Activated T-helper 1 cell treated with anti-CD3 and anti-CD28 coated beads, Interleukin-12 subunit alpha, Interleukin-12 subunit beta, Interleukin-2, Interleukin-4 antibody, amounts not matched to agents 30 ng/mL and 10 ng/mL and 1 ng/mL, durations not matched to agents 14 hours and 24 hours and 36 hours (primary cell): ENCODE measurements around the gene KRTAP12-3. TPM values are rescaled to one million over a fixed set of nuclear protein-coding genes. Genes with fewer than 3 reads are reported as not detected.
"Not testable (repeated sequence)": the region's sequence is repeated elsewhere in the genome, so short reads cannot be mapped to it uniquely, and the experiment has no call there.

Experiments
- DNase-seq: peaks from one replicate; pipeline ENCODE4 v3.0.0; 2021; ENCODE audit warnings: low spot score
- H3K27ac Mint-ChIP-seq: one replicate; pipeline ENCODE4 v1.8.0; 2021; ENCODE audit warnings: mild to moderate bottlenecking, mixed read lengths
- H3K27me3 Mint-ChIP-seq: one replicate; pipeline ENCODE4 v1.8.0; 2022; ENCODE audit warnings: mild to moderate bottlenecking, moderate library complexity, mixed read lengths; ENCODE audit not compliant: insufficient read depth
- H3K36me3 Mint-ChIP-seq: one replicate; pipeline ENCODE4 v1.8.0; 2021; ENCODE audit warnings: low read depth, mixed read lengths
- H3K4me1 Mint-ChIP-seq: one replicate; pipeline ENCODE4 v1.8.0; 2021; ENCODE audit warnings: low read depth, mixed read lengths
- H3K4me3 Mint-ChIP-seq: one replicate; pipeline ENCODE4 v1.8.0; 2021; ENCODE audit warnings: mild to moderate bottlenecking, moderate library complexity, mixed read lengths
- H3K9me3 Mint-ChIP-seq: one replicate; pipeline ENCODE4 v1.8.0; 2021; ENCODE audit warnings: mixed read lengths
- intact Hi-C: fragments of 100-400 bp; cut with micrococcal nuclease; formaldehyde crosslinking; loops from one replicate; pipeline ENCODE4 v1.15.1; 2024
- total RNA-seq: library from RNA; stranded (reverse); gene quantifications from 2 replicates; pipeline ENCODE4 v1.2.3, GENCODE V29; 2022

Gene KRTAP12-3
- total RNA-seq, 1 donor from 2014 or later = not detected

DNA sequence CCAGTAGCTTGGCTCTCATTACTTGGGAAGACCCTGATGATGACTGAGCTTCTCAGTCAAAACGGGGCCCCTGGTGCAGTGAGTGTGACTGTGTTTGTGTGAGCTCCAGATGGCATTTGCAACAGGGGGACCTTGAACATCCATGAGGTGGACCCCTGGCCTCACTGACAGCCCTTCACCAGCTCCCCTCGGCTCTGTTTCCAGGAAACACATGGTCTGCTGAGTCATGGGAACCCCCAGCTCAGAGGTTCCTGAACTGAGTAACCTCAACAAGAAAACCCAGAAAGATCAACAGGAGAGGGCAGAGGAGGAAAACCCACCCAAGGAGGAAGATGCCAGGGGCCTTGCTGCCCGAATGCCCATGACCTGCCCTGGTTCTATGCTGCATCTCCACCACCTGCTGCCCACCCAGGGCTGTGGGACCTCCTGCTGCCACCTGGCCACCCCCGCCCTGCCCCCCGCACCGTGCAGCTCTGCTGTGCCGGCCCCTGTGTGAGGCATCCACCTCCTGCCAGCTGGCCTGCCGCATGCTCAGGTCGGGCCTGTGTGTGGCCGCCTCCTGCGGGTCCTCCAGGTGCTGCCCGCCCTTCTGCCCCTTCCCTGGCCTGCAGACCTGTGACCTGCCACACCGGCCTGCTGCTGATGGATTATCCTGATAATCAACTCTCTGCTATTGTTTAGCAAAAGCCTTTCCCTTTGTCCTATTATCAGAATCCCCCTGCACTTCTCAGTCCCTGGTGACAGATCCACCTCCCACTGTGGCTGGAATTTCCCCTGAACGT, 28.5 kb downstream of the KRTAP12-3 start:
- Mint-ChIP-seq H3K4me3 (peak overlapping the region; percentile 27), H3K36me3 (no peaks in the 10 kb centered on the region), H3K4me1 (peaks cover 19% of the 10 kb centered on the region), H3K27me3 (peaks cover 20% of the 10 kb centered on the region), H3K27ac (no peak overlapping the region), H3K9me3 (no peaks in the 10 kb centered on the region)
- no peak for DNase-seq
- intact Hi-C loops = no loop called here

DNA sequence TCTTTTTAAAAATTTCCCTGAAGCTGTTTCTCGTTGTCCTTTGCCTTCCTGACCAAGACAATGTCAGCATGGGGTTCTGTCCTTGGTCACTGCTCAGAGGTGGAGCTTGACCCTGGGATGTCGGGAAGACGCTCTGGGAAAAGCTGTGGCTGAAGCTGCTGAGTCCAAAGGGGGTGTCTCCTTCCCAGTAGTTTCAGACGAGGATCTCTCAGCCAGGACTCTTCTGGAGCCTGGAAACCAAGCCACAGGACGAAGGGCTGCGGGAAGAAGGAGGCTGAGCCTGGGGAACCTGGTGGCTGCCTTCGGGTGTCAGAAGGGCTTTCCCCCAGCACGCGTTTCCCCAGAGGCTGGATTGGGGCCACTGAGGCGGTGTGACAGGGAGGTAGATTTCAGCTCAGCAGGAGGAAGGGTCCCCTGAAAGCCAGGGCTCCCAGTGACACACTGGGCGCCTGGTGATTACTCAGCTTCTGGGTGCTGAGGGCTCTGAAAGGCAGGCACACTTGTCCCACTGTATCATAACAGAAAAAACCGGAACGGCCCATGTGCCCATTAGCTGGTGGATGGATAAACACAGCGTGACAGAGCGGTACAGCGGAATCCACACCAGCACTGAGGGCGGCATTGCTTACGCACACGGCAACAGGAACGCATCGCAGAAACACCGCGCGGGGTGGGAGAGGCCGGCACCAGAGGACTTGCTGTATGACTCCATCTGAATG, 29.3 kb downstream of the KRTAP12-3 start:
- intact Hi-C loops = no loop called here
- H3K27ac Mint-ChIP-seq = no peak overlapping the region
- H3K9me3 Mint-ChIP-seq = no peaks in the 10 kb centered on the region
- no peak for DNase-seq
- H3K36me3 Mint-ChIP-seq = no peaks in the 10 kb centered on the region
- no peak overlapping the region for H3K4me3 Mint-ChIP-seq
- H3K27me3 Mint-ChIP-seq = peaks cover 21% of the 10 kb centered on the region
- peaks cover 19% of the 10 kb centered on the region for H3K4me1 Mint-ChIP-seq

DNA sequence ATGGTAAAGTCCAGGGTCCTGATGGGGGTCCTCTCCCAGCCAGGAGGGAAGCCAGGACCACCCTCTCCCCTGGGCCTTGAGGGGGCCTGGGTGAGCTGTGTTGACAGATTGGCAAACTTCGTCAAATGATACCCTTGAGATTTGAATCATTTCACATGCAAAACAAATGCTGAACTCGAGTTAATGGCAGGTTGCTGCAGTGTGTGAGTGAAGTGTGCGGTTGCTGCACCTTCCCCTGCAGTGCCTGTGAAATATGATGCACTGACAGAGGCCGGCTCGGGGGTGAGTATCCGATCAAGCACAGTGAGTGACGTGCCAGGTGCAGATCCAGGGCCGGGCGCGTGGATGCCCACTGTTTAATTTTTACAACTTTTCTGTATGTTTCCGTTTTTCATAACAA, 29.9 kb downstream of the KRTAP12-3 start:
- Mint-ChIP-seq H3K4me3 (no peak overlapping the region), H3K4me1 (peaks cover 19% of the 10 kb centered on the region), H3K27me3 (peaks cover 15% of the 10 kb centered on the region), H3K27ac (no peak overlapping the region), H3K9me3 (peaks cover 4% of the 10 kb centered on the region), H3K36me3 (no peaks in the 10 kb centered on the region)
- no peak for DNase-seq
- intact Hi-C loops = no loop called here

DNA sequence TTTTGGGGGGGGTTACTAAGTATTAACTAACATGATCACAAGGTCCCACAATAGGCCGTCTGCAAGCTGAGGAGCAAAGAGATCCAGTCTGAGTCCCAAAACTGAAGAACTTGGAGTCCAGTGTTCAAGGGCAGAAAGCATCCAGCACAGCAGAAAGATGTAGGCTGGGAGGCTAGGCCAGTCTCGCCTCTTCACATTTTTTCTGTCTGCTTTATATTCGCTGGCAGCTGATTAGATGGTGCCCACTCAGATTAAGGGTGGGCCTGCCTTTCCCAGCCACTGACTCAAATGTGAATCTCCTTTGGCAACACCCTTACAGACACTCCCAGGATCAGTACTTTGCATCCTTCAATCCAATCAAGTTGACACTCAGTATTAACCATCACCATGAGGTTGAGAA, 32.0 kb downstream of the KRTAP12-3 start:
- intact Hi-C loops, H3K36me3 Mint-ChIP-seq, DNase-seq, H3K4me3 Mint-ChIP-seq, H3K27ac Mint-ChIP-seq: not testable (repeated sequence)
- Mint-ChIP-seq H3K27me3 (peaks cover 18% of the 10 kb centered on the region), H3K4me1 (peaks cover 19% of the 10 kb centered on the region), H3K9me3 (peaks cover 19% of the 10 kb centered on the region)

DNA sequence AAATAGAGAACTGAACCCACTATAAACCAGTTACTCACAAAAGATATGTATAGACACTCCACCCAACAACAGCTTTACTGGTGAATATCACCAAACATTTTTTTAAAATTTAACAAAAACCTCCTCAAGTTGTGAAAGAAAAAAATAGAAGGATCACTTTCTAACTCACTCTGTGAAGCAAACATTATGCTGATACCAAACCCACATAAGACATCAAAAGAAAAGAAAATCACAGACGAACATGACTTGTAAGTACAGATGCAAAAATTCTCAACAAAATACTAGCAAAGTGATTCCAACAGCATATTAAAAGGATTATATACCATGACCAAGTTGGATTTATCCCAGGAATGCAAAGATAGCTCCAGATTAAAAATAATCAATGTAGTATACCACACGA, 34.0 kb downstream of the KRTAP12-3 start:
- Mint-ChIP-seq H3K4me3 (no peak overlapping the region), H3K36me3 (no peaks in the 10 kb centered on the region)
- intact Hi-C loops = no loop called here

DNA sequence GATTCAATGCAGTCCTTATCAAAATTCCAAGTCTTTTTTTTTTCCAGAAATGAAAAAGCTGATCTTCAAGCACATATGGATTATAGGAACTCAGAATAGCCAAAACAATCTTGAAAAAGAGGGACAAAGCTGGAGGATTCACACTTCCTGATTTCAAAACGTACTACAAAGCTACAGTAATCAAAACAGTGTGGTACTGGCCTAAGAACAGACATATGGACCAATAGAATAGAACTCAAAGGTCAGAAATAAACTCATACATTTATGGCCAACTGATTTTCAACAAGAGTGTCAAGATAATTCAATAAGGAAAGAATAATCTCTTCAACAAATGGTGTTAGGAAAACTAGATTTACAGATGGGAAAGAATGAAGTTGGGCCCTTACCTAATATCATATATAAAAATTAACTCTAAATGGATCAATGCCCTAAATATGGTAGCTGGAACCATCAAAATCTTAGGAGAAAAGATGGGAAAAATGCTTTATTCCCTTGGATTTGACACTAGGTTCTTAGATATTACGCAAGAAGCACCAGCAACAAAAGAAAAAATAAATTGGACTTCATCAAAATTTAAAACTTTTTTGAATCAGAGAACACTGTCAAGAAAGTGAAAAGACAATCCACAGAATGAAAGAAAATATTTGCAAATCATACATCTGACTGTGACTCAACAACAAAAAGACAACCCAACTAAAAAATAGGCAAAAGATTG, 35.2 kb downstream of the KRTAP12-3 start:
- H3K27ac Mint-ChIP-seq = no peak overlapping the region
- peaks cover 19% of the 10 kb centered on the region for H3K9me3 Mint-ChIP-seq
- H3K27me3 Mint-ChIP-seq = peaks cover 35% of the 10 kb centered on the region
- intact Hi-C loops = no loop called here
- no peaks in the 10 kb centered on the region for H3K36me3 Mint-ChIP-seq
- no peaks in the 10 kb centered on the region for H3K4me1 Mint-ChIP-seq
- no peak overlapping the region for H3K4me3 Mint-ChIP-seq
- no peak for DNase-seq

More for the DNA sequence above, 34.0 kb downstream of the KRTAP12-3 start:
- H3K27me3 Mint-ChIP-seq = peaks cover 28% of the 10 kb centered on the region
- H3K9me3 Mint-ChIP-seq = peaks cover 19% of the 10 kb centered on the region
- DNase-seq = no peak
- peaks cover 8% of the 10 kb centered on the region for H3K4me1 Mint-ChIP-seq
- H3K27ac Mint-ChIP-seq = no peak overlapping the region

DNA sequence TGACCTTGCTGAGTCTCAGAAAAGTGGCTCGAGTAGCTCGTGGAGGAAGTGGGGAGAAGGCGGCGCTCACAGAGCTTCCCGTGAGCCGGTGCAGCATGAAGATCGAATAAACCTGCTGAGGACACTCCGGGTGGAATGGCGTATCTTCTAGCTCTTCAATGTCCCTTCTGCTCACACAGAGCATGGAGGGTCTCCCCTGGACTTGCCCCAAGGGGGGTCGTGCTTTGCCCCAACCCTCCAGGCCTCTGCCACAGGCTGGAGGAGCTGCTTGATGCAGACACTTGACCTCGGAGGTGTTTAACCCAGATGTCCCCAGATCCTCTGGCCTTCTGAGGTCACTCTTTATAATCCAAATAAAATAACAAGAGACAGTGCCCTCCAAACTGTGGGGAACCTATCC, 37.0 kb downstream of the KRTAP12-3 start:
- Mint-ChIP-seq H3K27me3 (peaks cover 43% of the 10 kb centered on the region), H3K4me1 (no peaks in the 10 kb centered on the region), H3K27ac (no peak overlapping the region), H3K36me3 (no peaks in the 10 kb centered on the region), H3K4me3 (no peak overlapping the region), H3K9me3 (peaks cover 19% of the 10 kb centered on the region)
- intact Hi-C loops = no loop called here
- DNase-seq = no peak

DNA sequence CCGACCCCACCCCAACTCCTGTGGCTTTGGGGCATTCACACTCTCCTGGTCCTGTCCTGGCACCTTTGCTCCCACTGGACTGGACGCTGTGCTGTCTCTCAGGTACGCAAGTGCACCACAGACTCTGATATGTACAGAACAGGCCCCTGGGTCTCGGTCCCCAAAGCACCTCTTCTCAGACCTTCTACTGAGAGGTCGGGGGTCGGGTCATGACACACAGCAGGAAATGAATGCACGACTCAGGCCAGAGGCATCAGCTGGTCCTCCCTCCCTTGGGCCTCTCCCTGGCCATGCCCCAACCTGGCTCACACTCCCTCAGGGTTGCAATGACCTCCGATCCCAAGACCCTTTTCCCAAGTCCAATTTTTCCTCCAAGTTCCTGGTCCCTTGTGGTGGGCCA, 37.5 kb downstream of the KRTAP12-3 start:
- Mint-ChIP-seq H3K27me3 (peaks cover 42% of the 10 kb centered on the region), H3K4me3 (no peak overlapping the region)

DNA sequence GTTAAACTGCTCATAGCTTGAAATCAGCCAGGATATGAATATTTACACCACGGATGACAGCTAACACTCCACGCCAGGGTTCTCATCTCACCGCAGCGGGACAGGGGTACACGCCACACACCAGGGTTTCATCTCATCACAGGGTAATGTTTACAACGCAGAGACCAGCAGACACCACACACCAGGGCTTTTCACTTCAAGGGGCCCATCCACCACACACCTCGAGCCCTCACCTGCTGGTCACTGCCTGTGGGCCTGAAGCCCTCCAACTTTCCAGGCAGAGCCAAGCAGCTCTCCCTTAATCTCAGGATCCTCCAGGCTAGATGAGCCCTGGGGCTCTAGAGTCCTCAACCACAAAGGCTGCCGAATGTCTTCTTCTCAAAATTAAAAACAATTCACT, 37.9 kb downstream of the KRTAP12-3 start:
- Mint-ChIP-seq H3K27ac (no peak overlapping the region), H3K36me3 (no peaks in the 10 kb centered on the region), H3K4me3 (no peak overlapping the region), H3K4me1 (no peaks in the 10 kb centered on the region), H3K9me3 (peaks cover 19% of the 10 kb centered on the region), H3K27me3 (peaks cover 42% of the 10 kb centered on the region)
- intact Hi-C loops = no loop called here
- DNase-seq = no peak

More for the DNA sequence above, 37.5 kb downstream of the KRTAP12-3 start:
- intact Hi-C loops = no loop called here
- no peak for DNase-seq
- Mint-ChIP-seq H3K27ac (no peak overlapping the region), H3K9me3 (peaks cover 19% of the 10 kb centered on the region), H3K36me3 (no peaks in the 10 kb centered on the region), H3K4me1 (no peaks in the 10 kb centered on the region)

DNA sequence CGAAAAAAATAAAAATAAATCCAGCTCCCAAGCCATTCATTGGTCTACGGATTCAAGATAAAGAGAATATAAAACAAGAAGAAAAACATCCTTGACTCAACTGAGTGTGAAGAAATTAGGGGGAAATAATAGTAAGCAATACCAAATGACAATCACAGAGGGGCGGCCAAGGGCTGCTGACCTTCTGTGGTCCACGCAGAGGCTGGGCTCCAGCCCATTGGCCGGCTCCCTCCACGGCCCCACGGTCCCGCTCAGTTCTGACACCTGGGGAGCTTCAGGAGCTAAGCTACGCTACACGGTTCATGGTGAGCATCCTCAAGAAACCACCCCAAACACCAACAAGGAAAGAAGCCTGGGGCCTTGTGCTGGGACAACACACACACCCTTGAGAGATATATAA, 38.8 kb downstream of the KRTAP12-3 start:
- Mint-ChIP-seq H3K4me1 (no peaks in the 10 kb centered on the region), H3K27ac (no peak overlapping the region), H3K27me3 (peaks cover 44% of the 10 kb centered on the region), H3K9me3 (peaks cover 19% of the 10 kb centered on the region), H3K4me3 (no peak overlapping the region), H3K36me3 (no peaks in the 10 kb centered on the region)
- DNase-seq = no peak
- intact Hi-C loops = no loop called here

DNA sequence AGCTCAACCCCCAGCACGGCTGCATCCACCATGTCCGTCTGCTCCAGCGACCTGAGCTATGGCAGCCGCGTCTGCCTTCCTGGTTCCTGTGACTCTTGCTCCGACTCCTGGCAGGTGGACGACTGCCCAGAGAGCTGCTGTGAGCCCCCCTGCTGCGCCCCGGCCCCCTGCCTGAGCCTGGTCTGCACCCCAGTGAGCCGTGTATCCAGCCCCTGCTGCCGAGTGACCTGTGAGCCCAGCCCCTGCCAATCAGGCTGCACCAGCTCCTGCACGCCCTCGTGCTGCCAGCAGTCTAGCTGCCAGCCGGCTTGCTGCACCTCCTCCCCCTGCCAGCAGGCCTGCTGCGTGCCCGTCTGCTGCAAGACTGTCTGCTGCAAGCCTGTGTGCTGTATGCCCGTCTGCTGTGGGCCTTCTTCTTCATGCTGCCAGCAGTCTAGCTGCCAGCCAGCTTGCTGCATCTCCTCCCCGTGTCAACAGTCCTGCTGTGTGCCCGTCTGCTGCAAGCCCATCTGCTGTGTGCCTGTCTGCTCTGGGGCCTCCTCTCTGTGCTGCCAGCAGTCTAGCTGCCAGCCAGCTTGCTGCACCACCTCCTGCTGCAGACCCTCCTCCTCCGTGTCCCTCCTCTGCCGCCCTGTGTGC, 39.6 kb downstream of the KRTAP12-3 start, which contains the start of gene KRTAP10-12:
Gene KRTAP10-12 (plus strand): TSS at position 1 of the 639 bp plus-strand sequence. CDS start 30 bp downstream, at position 31.
- peaks cover 18% of the 10 kb centered on the region for H3K9me3 Mint-ChIP-seq
- intact Hi-C loops, H3K27ac Mint-ChIP-seq, DNase-seq, H3K36me3 Mint-ChIP-seq, H3K4me3 Mint-ChIP-seq, H3K4me1 Mint-ChIP-seq: not testable (repeated sequence)
- peaks cover 48% of the 10 kb centered on the region for H3K27me3 Mint-ChIP-seq

DNA sequence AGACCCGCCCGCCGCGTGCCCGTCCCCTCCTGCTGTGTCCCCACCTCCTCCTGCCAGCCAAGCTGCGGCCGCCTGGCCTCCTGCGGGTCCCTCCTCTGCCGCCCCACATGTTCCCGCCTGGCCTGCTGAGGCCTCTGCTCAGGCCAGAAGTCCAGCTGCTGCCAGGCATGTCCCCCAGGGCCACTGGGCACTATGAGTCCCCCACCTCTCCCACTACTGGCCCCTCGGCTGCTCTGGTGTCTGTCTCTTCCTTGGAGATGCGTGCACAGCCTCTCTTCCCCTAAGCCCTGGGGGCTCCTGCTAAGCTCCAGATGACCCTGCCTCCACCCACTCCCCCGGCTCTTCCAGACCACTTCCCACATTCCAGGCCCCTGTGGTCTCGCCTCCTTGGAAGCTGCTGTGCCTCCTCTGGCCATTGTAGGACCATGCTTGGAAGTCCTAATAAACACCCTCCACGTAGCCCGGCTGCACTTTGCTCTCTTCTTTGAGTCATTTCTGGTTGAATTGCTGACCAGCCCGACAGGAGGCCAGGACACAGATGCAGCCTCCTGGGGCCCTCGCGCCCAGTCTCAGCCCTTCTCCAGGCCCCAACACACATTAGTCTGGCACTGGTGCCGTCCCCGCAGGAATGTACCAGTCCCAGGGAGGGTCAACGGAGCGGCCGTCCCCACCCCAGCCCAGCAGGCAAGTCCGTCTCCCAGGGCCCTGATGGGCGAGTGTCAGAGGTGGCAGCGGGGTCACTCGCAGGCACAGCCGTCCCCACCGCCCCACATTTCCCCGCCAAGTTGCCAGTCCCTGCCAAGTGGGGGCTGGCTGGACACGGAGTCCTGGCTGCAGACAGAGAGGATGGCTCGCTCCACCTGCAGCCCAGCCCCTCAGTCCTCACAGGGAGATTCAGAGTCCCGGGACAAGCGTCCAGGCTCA, 40.3 kb downstream of the KRTAP12-3 start:
- peaks cover 45% of the 10 kb centered on the region for H3K27me3 Mint-ChIP-seq
- no peaks in the 10 kb centered on the region for H3K4me1 Mint-ChIP-seq
- H3K9me3 Mint-ChIP-seq = peaks cover 12% of the 10 kb centered on the region

More for the DNA sequence above, 40.3 kb downstream of the KRTAP12-3 start:
- no peak overlapping the region for H3K27ac Mint-ChIP-seq
- no peak overlapping the region for H3K4me3 Mint-ChIP-seq
- DNase-seq = no peak
- intact Hi-C loops = no loop called here
- H3K36me3 Mint-ChIP-seq = no peaks in the 10 kb centered on the region
